Gastroesophageal sphincter (tissue), 3 donors: ENCODE results near the gene COTL1.

Source experiments
- POLR2A ChIP-seq, 2 donors: fragments of 450-650 bp; IDR thresholded peaks; one replicate each; pipeline ENCODE4 v1.6.1; 2017; ENCODE audit warnings: antibody characterized with exemption in 2 of 2, mild to moderate bottlenecking in 2 of 2, moderate library complexity in 1 of 2
- TF ChIP-seq, protein P1 (sequence below), 4 experiments: fragments of 200-600 bp in 2 of 4; fragments of 450-650 bp in 2 of 4; sonication (generic) in 1 of 4; IDR thresholded peaks; one replicate each; pipeline ENCODE4 v1.5.1; 2017 to 2019; ENCODE audit warnings: antibody characterized with exemption in 4 of 4, mild to moderate bottlenecking in 2 of 4, moderate library complexity in 2 of 4

DNA sequence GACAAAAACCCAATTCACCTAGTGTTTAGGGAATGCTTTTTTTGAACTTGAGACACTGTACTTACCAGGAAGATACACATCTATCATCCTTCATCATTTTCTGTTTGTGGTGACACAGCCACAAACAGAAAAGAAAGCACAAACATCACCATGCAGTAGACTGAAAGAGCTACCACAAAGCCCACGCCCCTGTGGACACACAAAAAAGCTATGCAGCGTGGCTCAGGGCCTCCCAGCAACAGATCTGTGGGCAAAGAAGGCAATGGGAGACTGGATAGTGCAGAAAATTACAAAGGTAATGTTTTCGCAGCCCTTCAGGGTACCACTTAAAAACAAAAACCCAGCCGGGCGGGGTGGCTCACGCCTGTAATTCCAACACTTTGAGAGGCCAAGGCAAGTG lies 9.6 kb downstream of the COTL1 start:
- TF ChIP-seq, protein P1, sequence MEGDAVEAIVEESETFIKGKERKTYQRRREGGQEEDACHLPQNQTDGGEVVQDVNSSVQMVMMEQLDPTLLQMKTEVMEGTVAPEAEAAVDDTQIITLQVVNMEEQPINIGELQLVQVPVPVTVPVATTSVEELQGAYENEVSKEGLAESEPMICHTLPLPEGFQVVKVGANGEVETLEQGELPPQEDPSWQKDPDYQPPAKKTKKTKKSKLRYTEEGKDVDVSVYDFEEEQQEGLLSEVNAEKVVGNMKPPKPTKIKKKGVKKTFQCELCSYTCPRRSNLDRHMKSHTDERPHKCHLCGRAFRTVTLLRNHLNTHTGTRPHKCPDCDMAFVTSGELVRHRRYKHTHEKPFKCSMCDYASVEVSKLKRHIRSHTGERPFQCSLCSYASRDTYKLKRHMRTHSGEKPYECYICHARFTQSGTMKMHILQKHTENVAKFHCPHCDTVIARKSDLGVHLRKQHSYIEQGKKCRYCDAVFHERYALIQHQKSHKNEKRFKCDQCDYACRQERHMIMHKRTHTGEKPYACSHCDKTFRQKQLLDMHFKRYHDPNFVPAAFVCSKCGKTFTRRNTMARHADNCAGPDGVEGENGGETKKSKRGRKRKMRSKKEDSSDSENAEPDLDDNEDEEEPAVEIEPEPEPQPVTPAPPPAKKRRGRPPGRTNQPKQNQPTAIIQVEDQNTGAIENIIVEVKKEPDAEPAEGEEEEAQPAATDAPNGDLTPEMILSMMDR (IDR thresholded peaks at IDR 0.05), result no peak
- TF ChIP-seq POLR2A (IDR thresholded peaks at IDR 0.05), result no peak
